ENCODE results near the gene ICA1. TPM values are rescaled to one million over a fixed set of nuclear protein-coding genes. Genes with fewer than 3 reads are reported as not detected.

Gene ICA1
- total RNA-seq, 1 experiment from 2014 or later = 28.8 TPM

- Histone ChIP-seq H3K4me1 (ENCODE audit: insufficient read depth, low read length) (peaks cover 7% of the 10 kb centered on the region; the same call in 1 of the 2 replicates), H2BK120ac (ENCODE audit: low read depth, low read length, poor library complexity, severe bottlenecking) (no peak overlapping the region), H3K79me2 (ENCODE audit: insufficient read depth, low read length) (no peaks in the 10 kb centered on the region), H3K18ac (ENCODE audit: insufficient read length, low read depth, low read length) (no peak overlapping the region), H3K4me2 (ENCODE audit: insufficient read depth, insufficient read length, low read length) (no peak overlapping the region), H2AK5ac (ENCODE audit: insufficient read length, low read length) (no peak overlapping the region), H3T11ph (ENCODE audit: low read length) (no peak overlapping the region), H3K27me3 (ENCODE audit: insufficient read depth, low read length) (no peaks in the 10 kb centered on the region), H3K23ac (ENCODE audit: insufficient read length, low read depth, low read length) (no peak overlapping the region), H3K56ac (ENCODE audit: insufficient read length, low read depth, low read length) (no peak overlapping the region), H2BK12ac (ENCODE audit: insufficient read length, low read depth, low read length) (no peak overlapping the region), H3K79me1 (ENCODE audit: insufficient read depth, low read depth, low read length, poor library complexity, severe bottlenecking) (no peaks in the 10 kb centered on the region), H3K23me2 (ENCODE audit: insufficient read length, low read depth, low read length, poor library complexity, severe bottlenecking) (peaks cover 5% of the 10 kb centered on the region), H3K9me3 (ENCODE audit: control insufficient read depth, low read depth, low read length) (no peaks in the 10 kb centered on the region), H4K91ac (ENCODE audit: insufficient read length, low read depth, low read length) (no peak overlapping the region), H4K5ac (ENCODE audit: insufficient read length, low read depth, low read length) (no peak overlapping the region), H4K20me1 (ENCODE audit: control insufficient read depth, insufficient read depth, insufficient read length) (no peaks in the 10 kb centered on the region), H3K9ac (ENCODE audit: extremely low read depth, insufficient read length, low read length) (no peak overlapping the region), H2BK20ac (ENCODE audit: low read depth, low read length, poor library complexity, severe bottlenecking) (no peak overlapping the region), H4K8ac (replicated peaks; ENCODE audit: insufficient read length, low read depth, low read length) (no peak overlapping the region), H3K14ac (ENCODE audit: insufficient read depth, low read length) (no peak overlapping the region), H3K4ac (ENCODE audit: low read depth, low read length) (no peak overlapping the region), H2BK5ac (ENCODE audit: insufficient read length, low read length) (no peak overlapping the region), H2BK15ac (ENCODE audit: low read depth, low read length) (no peak overlapping the region), H3K27ac (ENCODE audit: insufficient read length, low read depth, low read length) (no peak overlapping the region), H2AFZ (ENCODE audit: low read length) (no peak overlapping the region)
- WGBS (ENCODE audit: extremely low coverage, insufficient read length, low lambda C conversion rate) = no CpG with 5 or more reads among the region's 4 CpGs
- peaks cover 27 to 28% of the 10 kb centered on the region in 2 experiments for H3K4me1 Mint-ChIP-seq
- H3K36me3 Mint-ChIP-seq (ENCODE audit: insufficient read depth in 1 of 3, low read depth in 3 of 3) = no peaks in the 10 kb centered on the region
- no peaks in the 10 kb centered on the region; the same call in 1 of the 2 replicates for H3K27me3 Mint-ChIP-seq (ENCODE audit: low read depth)
- no peak overlapping the region for H3K27ac Mint-ChIP-seq
- no peak for DNase-seq
- TF ChIP-seq CTCF (conservative IDR thresholded peaks at IDR 0.05) = no peak
- no peak overlapping the region for H3K4me3 Mint-ChIP-seq
- no peaks in the 10 kb centered on the region for H3K9me3 Mint-ChIP-seq
Measured at GRCh38 chr7:8258166-8258565, 3.8 kb downstream of the ICA1 start.

Data from H9 (cell line).